Stomach (tissue), 9 donors: ENCODE results near the gene MAJIN. TPM values are rescaled to one million over a fixed set of nuclear protein-coding genes. Genes with fewer than 3 reads are reported as not detected.

Source experiments
- DNase-seq, 2 donors: peaks; one replicate each; pipeline versions ENCODE4 v3.0.0 to v3.0.0-alpha.2; 2013 to 2019
- H3K27ac ChIP-seq, 5 donors: fragments of 200-600 bp in 4 of 5; sonication (generic) in 4 of 5; one replicate each; pipeline ENCODE4 v1.5.1; 2013 to 2019; ENCODE audit warnings: mild to moderate bottlenecking in 1 of 5, moderate library complexity in 1 of 5
- H3K27me3 ChIP-seq, 3 donors: fragments of 200-600 bp; sonication (generic); one replicate each; pipeline ENCODE4 v1.5.1; 2017 to 2019; ENCODE audit warnings: mixed run types in 1 of 3
- H3K36me3 ChIP-seq, 4 donors: fragments of 200-600 bp; sonication (generic); 1 replicate in 3 of 4; 2 replicates in 1 of 4; pipeline ENCODE4 v1.5.1; 2016 to 2019
- H3K4me1 ChIP-seq, 4 donors: fragments of 200-600 bp; sonication (generic); one replicate each; pipeline ENCODE4 v1.5.1; 2016 to 2019
- H3K4me3 ChIP-seq, 4 donors: fragments of 200-600 bp; sonication (generic) in 3 of 4; one replicate each; pipeline ENCODE4 v1.5.1; 2016 to 2019; ENCODE audit warnings: mild to moderate bottlenecking in 1 of 4
- H3K9me3 ChIP-seq, 4 donors: fragments of 200-600 bp; sonication (generic); one replicate each; pipeline ENCODE4 v1.5.1; 2016 to 2019
- CTCF ChIP-seq, 7 experiments: fragments of 450-650 bp in 4 of 7; fragments of 200-600 bp in 3 of 7; sonication (generic) in 3 of 7; IDR thresholded peaks; one replicate each; pipeline ENCODE4 v1.5.1; 2016 to 2019; ENCODE audit warnings: antibody characterized with exemption in 7 of 7, control low read depth in 2 of 7, mild to moderate bottlenecking in 1 of 7
- EP300 ChIP-seq: sonication (generic); formaldehyde crosslinking; IDR thresholded peaks from one replicate; pipeline ENCODE4 v1.6.1; 2017; ENCODE audit warnings: antibody characterized with exemption
- POLR2A ChIP-seq, 4 donors: fragments of 450-650 bp; IDR thresholded peaks; one replicate each; pipeline ENCODE4 v1.6.1; 2016; ENCODE audit warnings: antibody characterized with exemption in 4 of 4, control low read depth in 2 of 4, mild to moderate bottlenecking in 1 of 4, moderate library complexity in 1 of 4
- POLR2AphosphoS5 ChIP-seq, 3 donors: sonication (generic); formaldehyde crosslinking; IDR thresholded peaks; one replicate each; pipeline ENCODE4 v1.6.1; 2016; ENCODE audit warnings: antibody characterized with exemption in 3 of 3
- WGBS, 5 donors: extraction: QIAGEN DNeasy Blood & Tissue Kit in 3 of 5; methylation state at CpG; one replicate each; pipeline versions ENCODE4 v1.1.5 to v1.1.7; 2013 to 2018; 5-methylcytosine and 5-hydroxymethylcytosine counted together
- intact Hi-C: fragments of 100-400 bp; cut with DNase I; formaldehyde crosslinking; loops from one replicate; pipeline ENCODE4 v1.15.1; 2023; ENCODE audit warnings: low total_unique reads
- polyA plus RNA-seq, 3 donors: library from polyadenylated mRNA; stranded (reverse); fragments of 200-250 nt; gene quantifications; one replicate each; pipeline ENCODE4 v1.2.3, GENCODE V29; 2013
- total RNA-seq, 5 donors: library from RNA; depleted of rRNA; stranded (reverse); fragments of >200 nt; gene quantifications; one replicate each; pipeline versions ENCODE4 v1.1.0 to v1.2.3, GENCODE V29; 2014 to 2016
- donor health status: healthy with polysubstance abuse.
- donor health status: Bipolar disorder and iron deficiency.
- donor health status: healthy.

MAJIN gene
- total and polyA plus RNA-seq, 8 donors, result 0.20 TPM; not detected in 7

GRCh38 chr11:64914123-64914522, 57.8 kb downstream of the MAJIN start:
- intact Hi-C loops, result loop anchor here (10.0 kb wide), 1 partner anchor 81 kb away; the partner anchor contains the start of gene BATF2
- Histone ChIP-seq H3K27me3 (no peaks in the 10 kb centered on the region), H3K36me3 (peaks cover 50 to 58% (median 56%) of the 10 kb centered on the region in 4 donors), H3K4me3 (no peak overlapping the region), H3K4me1 (peaks cover 25 to 37% (median 36%) of the 10 kb centered on the region in 4 donors), H3K27ac (no peak overlapping the region), H3K9me3 (no peaks in the 10 kb centered on the region)
- DNase-seq, result no peak
- 92 to 100% (median 97%) methylated on average over 3 to 17 of the region's 17 CpGs for WGBS, 5 donors
- TF ChIP-seq POLR2AphosphoS5 (IDR thresholded peaks at IDR 0.05), result no peak
- no peak for TF ChIP-seq EP300
- TF ChIP-seq CTCF (IDR thresholded peaks at IDR 0.05), result no peak
- no peak for TF ChIP-seq POLR2A (IDR thresholded peaks at IDR 0.05)

- Histone ChIP-seq H3K36me3 (peaks cover 57 to 66% (median 64%) of the 10 kb centered on the region in 4 donors), H3K9me3 (no peaks in the 10 kb centered on the region), H3K27me3 (no peaks in the 10 kb centered on the region), H3K4me1 (peaks cover 19 to 31% (median 28%) of the 10 kb centered on the region in 4 donors), H3K4me3 (no peak overlapping the region), H3K27ac (no peak overlapping the region)
- TF ChIP-seq POLR2AphosphoS5 (IDR thresholded peaks at IDR 0.05) (no peak), EP300 (no peak), POLR2A (IDR thresholded peaks at IDR 0.05) (no peak), CTCF (IDR thresholded peaks at IDR 0.05) (no peak)
- 86 to 93% (median 91%) methylated on average over 11 to 18 of the region's 18 CpGs for WGBS, 5 donors
- DNase-seq, result no peak
- intact Hi-C loops, result loop anchor here (10.0 kb wide), 1 partner anchor 82 kb away; the partner anchor contains the start of gene BATF2
Measured at GRCh38 chr11:64913171-64913727, 58.7 kb downstream of the MAJIN start.

- DNase-seq, result no peak
- WGBS, 5 donors, result 85 to 96% (median 90%) methylated on average over 3 to 9 of the region's 9 CpGs
- H3K27me3 ChIP-seq, result no peaks in the 10 kb centered on the region
- intact Hi-C loops, result loop anchor here (10.0 kb wide), 1 partner anchor 83 kb away; the partner anchor contains the start of gene BATF2
- H3K4me3 ChIP-seq, result no peak overlapping the region
- TF ChIP-seq EP300 (no peak), CTCF (IDR thresholded peaks at IDR 0.05) (no peak)
- H3K4me1 ChIP-seq, result peaks cover 14 to 22% (median 20%) of the 10 kb centered on the region in 4 donors
- H3K9me3 ChIP-seq, result no peaks in the 10 kb centered on the region
- H3K27ac ChIP-seq, result no peak overlapping the region
- H3K36me3 ChIP-seq, result peaks cover 69 to 82% (median 80%) of the 10 kb centered on the region in 4 donors
Measured at GRCh38 chr11:64911689-64912088, 60.2 kb downstream of the MAJIN start.

- Histone ChIP-seq H3K4me3 (no peak overlapping the region), H3K27ac (no peak overlapping the region), H3K4me1 (peaks cover 11 to 18% (median 15%) of the 10 kb centered on the region in 4 donors), H3K36me3 (peaks cover 74 to 87% (median 86%) of the 10 kb centered on the region in 4 donors), H3K9me3 (no peaks in the 10 kb centered on the region), H3K27me3 (no peaks in the 10 kb centered on the region)
- no peak for DNase-seq
- 75 to 90% (median 86%) methylated on average over 5 to 7 of the region's 7 CpGs for WGBS, 5 donors
- intact Hi-C loops, result loop anchor here (10.0 kb wide), 1 partner anchor 84 kb away; the partner anchor contains the start of gene BATF2
- no peak for TF ChIP-seq EP300
- TF ChIP-seq CTCF (IDR thresholded peaks at IDR 0.05), result no peak
- no peak for TF ChIP-seq POLR2A (IDR thresholded peaks at IDR 0.05)
Measured at GRCh38 chr11:64911142-64911541, 60.8 kb downstream of the MAJIN start.
